GF-D8 (cell line): ENCODE results near the gene KRTAP17-1.

Experiments used
- DNase-seq: peaks from one replicate; lab custom pipeline; 2025; lab: John Stamatoyannopoulos, UW

Gene KRTAP17-1

DNA sequence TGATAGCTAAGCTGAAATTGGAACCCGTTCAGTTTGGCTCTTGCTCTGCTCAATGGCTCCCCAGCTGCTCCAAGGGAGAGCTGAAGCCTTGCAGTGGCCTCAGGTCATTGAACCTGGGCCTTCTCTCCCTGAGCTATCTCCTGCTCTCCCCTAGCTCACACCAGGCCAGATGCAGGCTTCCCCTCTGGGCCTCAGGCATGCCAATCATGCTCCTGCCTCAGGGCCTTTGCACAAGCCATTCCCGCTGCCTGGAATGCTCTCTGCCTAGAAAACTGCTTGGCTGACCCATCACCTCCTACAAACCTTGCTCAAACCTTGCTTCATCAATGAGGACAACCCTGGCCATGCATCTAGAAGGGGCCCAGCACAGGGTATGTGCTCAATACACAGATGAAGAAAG, 16.7 kb upstream of the KRTAP17-1 start:
- no peak for DNase-seq

DNA sequence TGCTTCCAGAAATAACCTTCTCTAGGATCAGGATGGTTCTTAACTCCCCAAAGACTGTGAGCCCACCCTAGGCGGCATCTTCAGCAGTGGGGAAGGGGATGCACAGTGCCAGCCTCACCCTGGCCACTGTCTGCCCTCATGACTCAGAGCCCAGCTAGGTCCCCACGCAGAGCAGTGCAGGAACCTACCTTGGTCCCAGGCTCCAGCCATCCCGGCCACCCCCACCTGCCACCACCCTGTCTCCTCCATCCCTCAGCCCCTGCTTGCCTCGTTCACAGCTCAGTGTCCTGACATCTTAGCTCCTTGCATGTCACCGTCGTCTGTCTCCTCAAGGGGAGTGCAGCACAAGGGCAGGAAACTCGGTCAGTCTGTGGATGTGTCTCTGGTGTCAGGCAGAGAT, 16.1 kb upstream of the KRTAP17-1 start:
- DNase-seq = no peak

DNA sequence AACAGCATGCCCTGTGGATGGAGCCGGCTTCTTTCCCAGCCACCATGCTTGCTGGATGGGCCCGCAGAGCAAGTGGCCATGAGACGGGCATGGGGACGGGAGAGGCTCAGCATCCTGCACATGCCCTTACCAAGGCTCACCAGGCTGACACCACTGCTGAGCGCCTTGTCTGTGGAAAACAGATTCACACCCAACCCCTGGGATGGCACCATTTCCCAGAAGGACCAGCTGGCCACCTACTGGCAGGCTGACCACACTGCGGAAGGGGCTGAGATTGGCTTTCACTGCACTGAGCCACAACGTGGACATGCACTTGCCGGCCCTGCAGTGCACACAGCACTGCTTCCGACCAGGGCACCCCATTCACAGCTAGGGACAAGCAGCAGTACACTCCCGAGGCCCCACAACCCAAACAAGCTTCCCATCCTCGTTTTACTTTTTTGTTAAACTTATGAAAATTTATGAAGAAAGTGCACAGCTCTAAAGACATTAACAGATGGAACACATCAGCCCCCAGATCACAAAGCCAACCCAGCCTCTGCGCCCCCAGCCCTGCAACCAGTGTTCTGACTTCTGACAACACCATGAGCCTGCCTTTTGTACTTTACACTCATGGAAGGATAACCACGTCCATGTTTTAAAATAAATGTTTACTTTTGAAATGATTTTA, 13.9 kb upstream of the KRTAP17-1 start:
- DNase-seq = no peak

DNA sequence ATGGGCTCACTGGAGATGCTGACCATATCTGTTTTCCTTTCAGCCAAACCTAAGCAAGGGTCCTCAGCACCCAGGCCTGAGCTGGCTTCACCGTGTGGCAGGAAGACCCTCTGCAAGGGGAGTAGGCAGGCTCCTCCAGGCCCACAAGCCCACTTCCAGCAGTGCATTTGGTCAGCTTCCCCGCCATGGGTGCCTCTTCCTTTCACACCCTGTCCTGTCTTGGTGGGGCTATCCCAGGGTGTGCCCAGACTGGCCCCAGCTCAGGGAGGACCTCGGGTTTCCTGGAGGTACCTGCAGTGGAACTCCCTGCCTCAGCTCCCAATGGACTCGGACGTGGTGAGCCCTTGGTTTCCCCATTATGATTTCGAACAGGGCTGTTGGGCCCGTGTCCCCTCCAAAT, 12.7 kb upstream of the KRTAP17-1 start:
- no peak for DNase-seq

DNA sequence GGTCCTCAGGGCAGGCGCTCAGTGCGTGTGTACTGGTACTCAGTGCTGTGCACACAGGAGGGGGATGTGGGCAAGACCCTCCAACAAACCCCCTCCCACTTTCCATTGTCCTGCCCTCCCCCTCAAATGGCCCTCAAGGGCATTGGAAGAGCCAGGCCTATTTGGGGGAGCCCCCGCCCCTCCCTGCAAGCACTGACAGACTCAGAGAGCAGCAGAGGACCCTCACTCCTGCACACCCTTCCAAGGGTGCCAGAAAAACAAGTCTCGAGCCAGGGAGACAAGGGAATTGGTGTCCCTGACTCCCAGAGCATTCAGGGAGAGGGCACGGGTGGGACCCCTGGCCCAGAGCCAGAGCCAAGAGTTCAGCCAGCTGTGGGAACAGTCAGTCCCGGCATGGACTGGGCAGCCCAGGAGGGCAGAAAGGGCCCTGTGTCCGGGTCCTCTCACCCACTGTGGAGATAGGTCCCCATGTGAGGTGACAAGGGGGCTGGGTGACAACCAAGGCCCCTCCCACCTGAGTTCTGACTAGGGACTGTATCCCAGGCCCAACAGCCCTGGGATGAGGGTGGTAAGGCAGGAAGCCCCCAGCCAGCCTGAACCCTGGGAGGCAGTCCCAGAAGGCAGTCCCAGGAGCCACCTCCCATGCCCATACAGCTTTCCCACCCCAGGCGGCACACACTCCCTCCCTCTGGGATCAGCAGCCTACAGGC, 12.1 kb upstream of the KRTAP17-1 start:
- no peak for DNase-seq

DNA sequence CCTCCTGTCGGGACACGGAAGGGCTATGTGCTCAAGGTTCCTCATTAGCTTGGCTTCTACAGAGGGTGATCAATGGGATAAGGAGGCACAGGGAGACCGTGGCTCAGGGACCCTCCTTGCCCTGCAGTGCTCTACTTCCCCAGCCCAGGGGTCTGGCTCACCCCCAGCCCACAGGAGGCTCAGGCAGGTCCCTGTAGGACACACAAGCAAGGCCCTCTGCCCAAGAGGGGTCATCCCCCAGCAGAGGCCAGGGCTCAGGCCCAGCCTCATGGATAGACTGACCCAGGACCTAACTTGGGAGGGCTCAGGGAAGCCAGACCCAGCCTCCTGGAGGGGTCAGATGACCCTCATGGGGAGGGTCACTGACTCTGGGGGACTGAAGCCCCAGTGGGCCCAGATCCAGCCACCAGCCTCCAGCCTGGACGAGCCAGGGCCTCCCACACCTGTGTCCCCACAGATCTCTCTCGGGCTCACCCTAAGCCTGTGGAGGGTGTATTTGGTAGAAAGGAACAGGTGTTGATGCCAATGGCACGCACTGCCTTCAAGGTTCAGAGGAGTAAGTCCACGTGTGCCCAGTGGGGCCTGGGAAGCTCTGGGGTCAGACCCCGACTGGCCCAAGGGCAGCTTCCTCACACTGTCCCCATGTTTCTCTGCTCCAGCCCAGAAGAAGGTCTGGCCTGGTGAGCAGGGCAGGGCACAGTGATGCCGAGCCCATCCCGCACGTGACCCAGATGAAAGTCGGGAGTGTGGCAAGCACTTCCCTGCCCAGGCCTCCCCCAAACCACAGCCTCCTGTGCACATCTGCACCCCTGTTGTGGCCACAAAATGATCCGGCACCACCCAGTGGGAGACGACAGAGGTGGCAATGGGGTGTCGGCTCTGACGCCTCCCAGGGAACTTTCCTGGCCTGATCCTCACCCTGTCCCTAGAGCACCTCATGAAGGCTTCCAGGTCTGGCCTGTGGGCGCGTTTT, 10.9 kb upstream of the KRTAP17-1 start:
- DNase-seq = no peak

DNA sequence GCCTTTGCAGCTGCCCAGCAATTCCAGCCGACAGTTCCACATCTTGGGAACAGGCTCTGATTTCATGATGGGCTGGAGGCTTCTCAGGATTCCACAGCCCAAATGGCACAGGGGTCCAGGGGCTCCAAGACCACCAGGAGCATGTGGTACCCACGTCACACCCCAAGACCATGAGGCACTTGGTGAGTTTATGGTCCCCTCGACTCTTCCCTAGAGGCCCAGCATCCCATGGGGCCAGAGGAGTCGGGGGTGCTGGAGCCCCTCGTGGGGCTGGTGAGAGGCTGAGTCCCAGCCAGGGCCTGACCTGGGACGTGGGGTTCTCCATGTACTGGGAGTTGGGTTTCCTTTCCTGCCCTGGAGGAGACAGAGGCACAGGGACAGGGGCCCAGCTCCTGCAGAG, 10.1 kb upstream of the KRTAP17-1 start:
- DNase-seq = no peak

DNA sequence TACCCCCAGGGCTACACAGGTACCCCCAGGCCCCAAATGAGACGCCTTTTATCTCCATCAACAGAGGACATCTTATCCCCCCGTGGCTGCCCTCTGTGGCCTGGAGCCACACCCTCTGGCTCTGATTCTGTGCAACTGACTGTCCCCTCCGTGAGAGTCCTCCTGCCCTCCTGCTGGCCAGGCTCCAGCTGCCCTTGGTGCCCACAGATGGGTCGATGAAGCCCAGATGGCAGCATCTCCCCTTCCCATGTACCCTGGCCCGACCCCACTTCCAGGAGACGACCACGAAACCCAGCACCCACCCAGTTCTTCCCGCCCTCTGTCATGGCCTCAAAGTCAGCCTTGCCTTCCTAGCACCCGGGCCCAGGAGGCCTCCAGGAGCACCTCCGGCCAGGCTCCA, 9.6 kb upstream of the KRTAP17-1 start:
- no peak for DNase-seq

DNA sequence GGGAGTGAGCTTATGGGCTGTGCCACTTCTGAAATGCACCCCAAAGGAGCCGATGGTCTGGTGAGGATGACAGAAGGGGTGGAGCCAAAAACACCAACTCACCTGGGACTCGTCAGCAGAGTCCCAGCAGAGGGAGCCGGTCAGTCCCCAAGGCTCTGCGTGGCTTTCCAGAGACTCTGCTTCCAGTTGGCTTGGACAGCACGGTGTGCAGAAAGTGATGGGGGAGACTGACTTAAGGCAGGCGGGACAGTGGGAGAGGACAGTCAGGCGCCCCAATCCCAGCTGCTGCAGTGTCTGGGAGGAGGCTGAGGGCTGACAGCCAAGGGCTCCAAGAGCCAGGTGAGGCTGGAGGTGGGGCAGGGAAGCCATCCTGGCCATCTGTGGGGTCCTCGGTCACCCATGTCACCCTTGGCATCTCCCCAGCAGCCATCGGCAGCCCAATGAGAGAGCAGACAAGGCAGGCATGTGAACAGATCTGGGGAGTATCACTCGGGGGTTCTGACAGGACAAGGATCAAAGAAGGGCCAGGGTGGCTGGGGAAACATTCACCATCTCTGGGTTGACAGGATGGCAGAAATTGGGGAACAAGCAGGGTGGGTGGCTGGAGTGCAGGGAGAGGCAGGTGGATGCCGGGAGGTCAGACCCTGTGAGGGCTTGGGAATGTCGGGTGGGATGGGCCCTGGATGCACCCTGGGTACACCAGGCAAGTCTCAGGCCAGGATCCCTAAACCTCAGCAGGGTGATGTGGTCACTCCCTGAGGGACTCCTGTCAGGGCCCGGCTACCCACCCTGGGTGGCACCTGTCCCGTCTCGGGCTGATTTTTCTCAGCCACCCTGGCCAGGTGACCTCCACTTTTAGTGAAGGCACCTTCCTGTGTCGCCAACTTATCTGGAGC, 8.9 kb upstream of the KRTAP17-1 start:
- no peak for DNase-seq

DNA sequence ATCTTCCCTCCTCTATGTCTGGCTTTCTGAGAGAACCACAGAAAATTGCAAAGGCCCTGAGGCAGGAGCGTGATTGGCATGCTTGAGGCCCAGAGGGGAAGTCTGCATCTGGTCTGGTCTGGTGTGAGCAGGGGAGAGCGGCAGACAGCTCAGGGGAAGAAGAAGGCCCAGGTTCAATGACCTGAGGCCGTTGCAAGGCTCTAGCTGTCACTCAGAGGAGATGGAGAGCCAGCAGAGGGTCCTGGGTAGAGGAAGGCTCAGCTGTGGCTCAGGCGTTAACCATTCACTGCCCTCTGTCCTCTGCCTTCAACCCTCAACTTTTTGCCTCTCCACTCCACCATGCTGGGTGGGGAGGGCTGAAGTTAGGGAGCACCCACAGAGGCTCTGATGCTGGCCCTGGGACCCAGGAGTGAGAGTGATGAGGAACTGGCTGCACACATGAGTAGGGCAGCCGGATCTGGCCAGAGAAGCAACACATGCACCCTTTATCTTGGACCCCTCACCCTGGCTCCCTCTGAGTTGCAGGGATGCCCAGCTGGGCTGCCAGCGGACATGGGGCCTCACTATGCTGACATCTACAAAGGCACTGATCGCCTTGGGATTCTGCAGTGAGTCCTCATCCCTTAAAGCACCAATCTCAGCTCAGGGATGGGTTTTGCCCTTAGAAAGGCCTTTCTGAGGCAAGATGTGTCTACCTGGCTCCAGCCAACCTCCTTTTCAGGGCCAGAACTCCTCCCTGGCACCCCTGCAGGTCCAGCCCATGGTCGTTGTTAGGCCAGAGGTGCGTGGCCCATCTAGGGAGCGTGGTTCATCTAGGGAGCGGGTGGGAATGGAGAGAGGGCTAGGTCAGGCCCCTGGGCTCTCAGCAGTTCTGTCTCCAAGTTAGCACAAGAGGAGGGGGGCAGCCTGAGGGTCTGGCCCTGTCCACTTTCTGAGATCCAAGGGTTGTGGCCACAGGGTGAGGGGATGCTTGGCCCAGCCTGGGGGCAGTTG, 7.7 kb upstream of the KRTAP17-1 start:
- DNase-seq = no peak

DNA sequence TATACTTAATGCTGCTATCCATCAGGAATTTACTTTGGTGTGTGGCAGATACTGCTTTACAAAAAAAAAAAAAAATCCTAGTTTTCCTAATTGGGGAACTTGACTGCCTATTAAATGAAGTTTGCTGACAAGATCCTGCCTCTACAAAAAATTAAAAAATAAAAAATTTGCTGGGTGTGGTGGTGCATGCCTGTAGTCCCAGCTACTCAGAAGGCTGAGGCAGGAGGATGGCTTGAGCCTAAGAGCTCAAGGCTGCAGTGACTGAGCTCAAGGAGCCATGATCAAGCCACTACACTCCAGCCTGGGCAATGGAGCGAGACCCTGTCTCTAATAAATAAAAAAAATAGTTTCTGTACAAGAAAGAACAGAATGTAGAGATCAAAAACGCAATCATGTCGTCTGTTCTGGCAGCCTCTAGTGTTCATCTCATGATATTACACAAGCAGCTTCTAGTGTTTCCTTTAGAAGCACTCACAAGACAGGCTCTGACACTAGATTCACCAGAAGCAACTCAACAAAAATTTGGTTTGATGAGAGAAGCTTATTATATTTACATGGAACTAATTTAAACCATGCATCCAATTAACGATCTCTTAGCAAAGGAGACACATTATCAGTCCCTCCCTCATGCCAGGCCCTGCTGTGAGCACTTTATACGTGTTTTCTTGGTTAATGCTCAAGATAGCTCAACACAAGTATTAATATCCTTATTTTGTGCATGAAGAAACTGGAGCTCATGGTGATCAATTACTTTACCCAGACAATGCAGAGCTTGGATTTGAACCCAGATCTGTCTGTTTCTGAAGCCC, 6.8 kb upstream of the KRTAP17-1 start:
- DNase-seq = peak; percentile 3

DNA sequence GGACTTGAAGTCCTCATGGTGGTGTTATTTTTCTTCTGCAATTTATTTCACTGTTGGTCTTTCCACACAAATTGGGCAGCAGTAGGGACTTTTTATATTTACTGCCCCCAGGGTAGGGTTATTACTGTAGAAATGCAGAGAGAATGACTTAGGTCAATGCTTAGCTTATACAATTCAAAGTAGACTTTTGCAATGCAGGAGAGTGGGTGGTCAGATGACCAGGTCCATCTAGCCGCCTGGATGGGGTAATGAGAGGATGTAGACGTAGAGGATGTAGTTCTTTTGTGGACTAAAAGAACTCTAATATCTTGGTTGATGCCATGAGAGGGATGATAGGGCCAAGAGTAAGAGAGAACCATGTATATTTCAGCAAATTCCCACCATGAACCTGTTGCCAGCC, 2.7 kb upstream of the KRTAP17-1 start:
- DNase-seq = no peak

DNA sequence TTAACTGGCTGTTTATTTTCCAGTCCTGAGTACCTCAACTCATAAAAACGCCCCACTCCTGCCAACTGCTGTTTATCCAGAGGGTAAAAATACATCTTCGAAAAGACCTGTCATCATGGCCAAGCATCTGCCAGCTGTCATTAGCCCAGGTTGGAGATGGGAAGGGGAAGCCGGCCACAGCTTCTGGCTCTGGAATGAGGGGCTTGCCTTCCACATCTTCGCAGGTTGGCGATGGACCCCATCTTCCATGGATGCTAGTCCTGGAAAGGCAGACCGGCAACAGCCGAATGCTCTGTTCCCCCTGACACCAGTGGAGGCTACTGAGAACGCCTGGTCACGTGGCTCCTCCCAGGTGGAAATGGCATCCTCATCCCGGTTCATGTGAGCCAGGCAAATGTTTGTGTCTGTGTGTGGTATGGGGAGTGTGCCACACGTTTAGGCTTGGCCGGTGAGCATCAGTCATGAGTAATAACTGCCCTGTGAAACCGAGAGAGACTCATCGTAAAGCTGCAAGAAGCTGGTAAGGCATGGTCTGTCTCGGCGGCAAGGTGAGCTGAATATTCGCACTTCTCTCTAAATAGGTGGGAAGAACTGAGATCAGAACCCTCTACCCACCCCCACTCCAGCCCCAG, 420 bp upstream of the KRTAP17-1 start:
- DNase-seq = no peak

DNA sequence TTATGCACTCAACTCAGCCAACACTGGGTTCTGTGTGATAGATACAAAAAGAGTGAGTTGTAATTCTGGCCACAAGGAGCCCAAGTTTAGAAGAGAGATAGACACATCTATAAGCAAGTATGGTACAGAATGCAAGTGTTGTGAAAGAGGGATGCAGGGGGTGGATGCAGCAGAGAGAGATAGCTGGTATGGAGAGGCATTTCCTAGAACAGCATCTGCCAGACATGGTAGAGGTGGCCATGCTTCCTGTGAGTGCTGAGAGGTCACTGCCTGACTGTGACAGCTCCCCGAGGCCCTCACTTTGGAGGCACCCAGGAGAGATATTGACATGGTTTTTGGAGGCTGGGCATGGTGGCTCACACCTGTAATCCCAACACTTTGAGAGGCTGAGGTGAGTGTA, 4.4 kb downstream of the KRTAP17-1 start:
- no peak for DNase-seq

DNA sequence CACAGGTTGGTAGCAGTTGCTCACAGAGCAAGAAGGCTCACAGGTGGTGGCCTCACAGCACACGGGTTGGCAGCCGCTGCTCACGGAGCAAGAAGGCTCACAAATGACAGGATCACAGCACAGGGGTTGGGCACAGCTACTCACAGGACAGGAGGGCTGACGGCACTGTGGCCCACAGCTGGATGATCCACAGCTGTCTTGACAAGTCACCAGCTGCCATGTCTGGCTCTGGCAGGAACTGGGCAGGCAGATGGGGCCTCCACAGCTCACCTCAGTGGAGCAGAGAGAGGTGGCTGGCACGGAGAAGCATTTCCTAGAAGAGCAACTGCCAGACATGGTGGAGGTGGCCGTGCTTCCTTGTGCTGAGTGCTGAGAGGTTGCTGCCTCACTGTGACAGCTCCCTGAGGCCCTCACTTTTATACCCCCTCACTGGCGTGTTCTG, 6.6 kb downstream of the KRTAP17-1 start, which contains the start of gene KRTAP16-1:
Gene KRTAP16-1, minus strand, starts transcription at position 392 of the 442 bp plus-strand sequence. Its CDS starts 56 bp downstream, at position 336.
- no peak for DNase-seq

DNA sequence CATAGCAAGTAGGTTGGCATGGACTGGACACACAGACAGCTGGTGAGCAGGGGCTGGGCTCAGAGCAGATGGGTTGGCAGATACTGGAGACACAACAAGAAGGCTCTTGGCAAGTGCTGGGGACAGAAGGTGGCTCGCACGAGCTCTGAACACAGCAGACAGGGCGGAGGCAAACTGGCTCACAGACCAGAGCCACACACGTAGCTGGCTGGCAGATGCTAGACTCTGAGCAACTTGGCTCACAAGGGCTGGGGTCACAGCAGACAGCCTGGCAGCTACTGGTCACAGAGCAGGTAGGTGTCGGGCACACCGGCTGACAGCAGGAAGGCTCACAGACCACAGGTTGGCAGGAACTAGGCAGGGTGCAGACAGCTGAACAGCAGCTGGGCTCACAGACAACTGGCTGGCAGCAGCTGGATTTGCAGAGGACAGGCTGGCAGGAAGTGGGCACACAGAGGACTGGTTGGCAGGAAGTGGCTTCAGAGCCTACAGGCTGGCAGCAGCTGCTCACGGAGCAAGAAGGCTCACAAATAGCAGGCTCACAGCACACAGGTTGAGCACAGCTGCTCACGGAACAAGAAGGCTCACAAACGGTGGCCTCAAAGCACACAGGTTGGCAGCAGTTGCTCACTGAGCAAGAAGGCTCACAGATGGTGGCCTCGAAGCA, 7.1 kb downstream of the KRTAP17-1 start:
- DNase-seq = peak; percentile 71

DNA sequence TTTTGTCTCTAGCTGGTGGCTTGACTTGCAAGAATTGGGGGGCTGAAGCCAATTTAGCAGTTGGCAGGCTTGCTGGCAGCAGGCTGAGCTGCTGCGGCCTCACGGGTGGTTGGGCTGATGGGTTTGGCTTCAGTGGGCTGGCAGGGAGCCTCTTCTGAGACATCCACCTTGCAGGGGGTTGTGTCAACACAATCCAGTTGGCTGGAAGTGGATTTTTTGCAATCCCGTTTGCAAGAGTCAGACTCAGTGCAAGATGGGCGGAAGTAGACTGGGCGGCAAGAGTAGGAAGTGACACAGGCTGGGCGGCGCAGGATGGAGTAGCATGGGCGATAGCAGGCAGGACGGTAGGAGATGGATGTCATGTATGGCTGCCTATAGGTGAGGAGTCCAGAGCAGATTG, 7.9 kb downstream of the KRTAP17-1 start:
- no peak for DNase-seq

DNA sequence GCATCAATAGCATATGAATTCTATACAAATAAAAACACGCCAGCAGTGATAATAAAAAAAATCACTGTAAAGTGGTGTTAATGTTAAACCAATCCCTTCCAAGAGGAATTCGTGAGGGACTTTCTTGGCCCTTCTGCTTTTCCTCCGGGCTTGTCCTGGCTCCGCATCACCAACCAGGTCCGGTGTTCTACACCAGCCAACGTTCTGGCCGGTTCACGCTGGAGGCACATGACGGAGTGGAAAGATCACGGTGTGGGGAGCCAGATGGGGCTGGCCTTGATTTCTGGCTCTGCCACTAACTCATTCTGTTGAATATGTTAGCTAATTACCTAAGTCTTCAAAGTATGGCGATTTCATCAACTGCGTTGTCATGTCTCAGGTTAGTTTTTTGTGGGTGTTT, 11.4 kb downstream of the KRTAP17-1 start:
- DNase-seq = no peak
